H1 (cell line): ENCODE results near the gene FLNA. TPM values are rescaled to one million over a fixed set of nuclear protein-coding genes. Genes with fewer than 3 reads are reported as not detected.

Source experiments
- CTCF ChIA-PET: fragments of 300-600 bp; sonication (Branson Sonifier 250); formaldehyde crosslinking; loops from one replicate; lab custom pipeline; 2021; ENCODE audit not compliant: partially characterized antibody; lab: Charles Lee
- POLR2A ChIA-PET: fragments of 300-600 bp; sonication (Branson Sonifier 250); formaldehyde crosslinking; loops from one replicate; lab custom pipeline; 2021; ENCODE audit warnings: inconsistent platforms; ENCODE audit not compliant: partially characterized antibody; lab: Charles Lee
- DNase-seq, 2 experiments: peaks; one replicate each; pipeline versions ENCODE4 v3.0.0 to v3.0.0-alpha.2; 2010 to 2022; ENCODE audit warnings: low spot score in 2 of 2, low read depth in 1 of 2, mixed read lengths in 1 of 2
- FAIRE-seq: peaks from 2 replicates; lab custom pipeline; 2011; peaks lifted over from hg19 to GRCh38; lab: Jason Lieb, UNC
- H2AFZ ChIP-seq: 2 replicates; pipeline ENCODE4 v1.8.1; 2012; ENCODE audit warnings: low read length, inconsistent platforms
- H2AK5ac ChIP-seq: 2 replicates; pipeline ENCODE4 v1.6.1; 2013; ENCODE audit warnings: low read depth, low read length
- H2BK120ac ChIP-seq: replicated peaks from 2 replicates; pipeline ENCODE3; 2013; ENCODE audit warnings: low read depth, low read length, inconsistent platforms
- H2BK12ac ChIP-seq: 2 replicates; pipeline ENCODE4 v1.6.1; 2013; ENCODE audit warnings: low read depth, low read length
- H2BK15ac ChIP-seq: 2 replicates; pipeline ENCODE4 v1.6.1; 2013; ENCODE audit warnings: low read length
- H2BK20ac ChIP-seq: 2 replicates; pipeline ENCODE4 v1.6.1; 2013; ENCODE audit warnings: low read length
- H2BK5ac ChIP-seq: 2 replicates; pipeline ENCODE4 v1.6.1; 2013; ENCODE audit warnings: low read depth, low read length
- H3K14ac ChIP-seq: 2 replicates; pipeline ENCODE4 v1.6.1; 2013; ENCODE audit warnings: inconsistent platforms; ENCODE audit not compliant: insufficient read length
- H3K18ac ChIP-seq: 2 replicates; pipeline ENCODE4 v1.6.1; 2013; ENCODE audit warnings: low read length; ENCODE audit errors: extremely low read depth
- H3K23ac ChIP-seq: 2 replicates; pipeline ENCODE4 v1.6.1; 2013; ENCODE audit warnings: inconsistent platforms; ENCODE audit not compliant: insufficient read length
- H3K23me2 ChIP-seq: 2 replicates; pipeline ENCODE4 v1.6.1; 2013; ENCODE audit warnings: low read depth, low read length
- H3K27ac ChIP-seq: 2 replicates; pipeline ENCODE4 v1.6.1; 2011; ENCODE audit warnings: low read depth, low read length, inconsistent platforms
- H3K27me3 ChIP-seq, 4 experiments: replicated peaks in 1 of 4; 1 replicate in 1 of 4; 2 replicates in 3 of 4; pipeline versions ENCODE4 v1.6.1 to v1.8.1; 2011 to 2013; ENCODE audit warnings: low read length in 3 of 4, mild to moderate bottlenecking in 3 of 4, inconsistent platforms in 2 of 4, mixed read lengths in 2 of 4, moderate library complexity in 1 of 4; ENCODE audit not compliant: control insufficient read depth in 3 of 4, insufficient read depth in 3 of 4; ENCODE audit errors: extremely low read depth in 1 of 4
- H3K36me3 ChIP-seq, 4 experiments: 2 replicates each; pipeline versions ENCODE4 v1.6.1 to v1.8.1; 2011 to 2013; ENCODE audit warnings: mild to moderate bottlenecking in 4 of 4, low read length in 3 of 4, moderate library complexity in 2 of 4, control low read depth in 1 of 4, inconsistent platforms in 1 of 4; ENCODE audit not compliant: insufficient read depth in 4 of 4, control insufficient read depth in 2 of 4
- H3K4ac ChIP-seq: replicated peaks from 2 replicates; pipeline ENCODE3; 2013; ENCODE audit warnings: low read length, low read depth, mixed read lengths, inconsistent platforms; ENCODE audit not compliant: insufficient read length
- H3K4me1 ChIP-seq, 4 experiments: replicated peaks in 1 of 4; 1 replicate in 1 of 4; 2 replicates in 3 of 4; pipeline versions ENCODE4 v1.6.1 to v1.8.1; 2011 to 2013; ENCODE audit warnings: low read length in 3 of 4, inconsistent platforms in 2 of 4, mixed read lengths in 1 of 4; ENCODE audit not compliant: insufficient read depth in 4 of 4, control insufficient read depth in 3 of 4
- H3K4me2 ChIP-seq, 2 experiments: 2 replicates each; pipeline versions ENCODE4 v1.6.1 to v1.8.1; 2011 to 2013; ENCODE audit warnings: low read depth in 2 of 2, low read length in 2 of 2, control low read depth in 1 of 2, inconsistent platforms in 1 of 2, mild to moderate bottlenecking in 1 of 2; ENCODE audit not compliant: insufficient read depth in 1 of 2
- H3K4me3 ChIP-seq, 4 experiments: fragments of 200-600, 300-600 bp in 1 of 4; sonication (generic), shearing (Covaris generic), sonication (Bioruptor Twin) in 1 of 4; 2 replicates each; pipeline versions ENCODE4 v1.5.1 to v1.8.1; 2011 to 2016; ENCODE audit warnings: low read length in 4 of 4, low read depth in 3 of 4, control low read depth in 2 of 4, inconsistent platforms in 2 of 4, mild to moderate bottlenecking in 2 of 4, mixed read lengths in 1 of 4, moderate library complexity in 1 of 4; ENCODE audit not compliant: insufficient read depth in 2 of 4; ENCODE audit errors: extremely low read depth in 1 of 4
- H3K56ac ChIP-seq: replicated peaks from 2 replicates; pipeline ENCODE3; 2013; ENCODE audit warnings: low read depth, mild to moderate bottlenecking, mixed read lengths, low read length, inconsistent platforms; ENCODE audit not compliant: insufficient read length
- H3K79me1 ChIP-seq: 2 replicates; pipeline ENCODE4 v1.6.1; 2013; ENCODE audit warnings: low read depth, low read length, control low read depth
- H3K79me2 ChIP-seq, 2 experiments: 2 replicates each; pipeline versions ENCODE4 v1.6.1 to v1.8.1; 2012 to 2013; ENCODE audit warnings: low read length in 2 of 2, mild to moderate bottlenecking in 2 of 2, inconsistent platforms in 1 of 2; ENCODE audit not compliant: insufficient read depth in 2 of 2, control insufficient read depth in 1 of 2
- H3K9ac ChIP-seq, 4 experiments: replicated peaks in 1 of 4; 1 replicate in 1 of 4; 2 replicates in 3 of 4; pipeline versions ENCODE4 v1.6.1 to v1.8.1; 2011 to 2013; ENCODE audit warnings: low read depth in 3 of 4, low read length in 3 of 4, control low read depth in 2 of 4, mild to moderate bottlenecking in 2 of 4, moderate library complexity in 2 of 4, inconsistent platforms in 1 of 4; ENCODE audit errors: extremely low read depth in 1 of 4
- H3K9me3 ChIP-seq, 2 experiments: 2 replicates each; pipeline versions ENCODE4 v1.6.1 to v1.8.1; 2012 to 2013; ENCODE audit warnings: mild to moderate bottlenecking in 2 of 2, moderate library complexity in 2 of 2, control low read depth in 1 of 2, inconsistent platforms in 1 of 2, low read depth in 1 of 2, low read length in 1 of 2, mixed read lengths in 1 of 2; ENCODE audit not compliant: insufficient read depth in 2 of 2
- H4K20me1 ChIP-seq, 2 experiments: replicated peaks in 1 of 2; 2 replicates each; pipeline versions ENCODE3 to v1.8.1; 2011 to 2013; ENCODE audit warnings: inconsistent platforms in 2 of 2, low read length in 2 of 2, mild to moderate bottlenecking in 1 of 2; ENCODE audit not compliant: insufficient read depth in 2 of 2, control insufficient read depth in 1 of 2
- H4K5ac ChIP-seq: 2 replicates; pipeline ENCODE4 v1.6.1; 2013; ENCODE audit warnings: low read length, low read depth, mixed read lengths, inconsistent platforms; ENCODE audit not compliant: insufficient read length
- H4K8ac ChIP-seq: 2 replicates; pipeline ENCODE4 v1.8.0; 2013; ENCODE audit warnings: mild to moderate bottlenecking, moderate library complexity, low read length, inconsistent platforms; ENCODE audit not compliant: insufficient read depth; ENCODE audit errors: extremely low read depth
- H4K91ac ChIP-seq: replicated peaks from 2 replicates; pipeline ENCODE3; 2013; ENCODE audit warnings: low read length, mixed read lengths, inconsistent platforms; ENCODE audit not compliant: insufficient read length
- BCL11A ChIP-seq, 2 experiments: IDR thresholded peaks; one replicate each; pipeline ENCODE4 v1.6.1; 2011; ENCODE audit warnings: low read depth in 2 of 2, low read length in 2 of 2, mild to moderate bottlenecking in 2 of 2
- CREB1 ChIP-seq: IDR thresholded peaks from 2 replicates; pipeline ENCODE4 v1.6.1; 2012; ENCODE audit warnings: inconsistent platforms
- EGR1 ChIP-seq: IDR thresholded peaks from 2 replicates; pipeline ENCODE4 v1.6.1; 2011; ENCODE audit warnings: low read depth, low read length, borderline replicate concordance
- GABPA ChIP-seq: IDR thresholded peaks from 2 replicates; pipeline ENCODE4 v1.6.1; 2011; ENCODE audit warnings: mild to moderate bottlenecking, low read length, moderate library complexity, borderline replicate concordance; ENCODE audit not compliant: insufficient read depth
- PHF8 ChIP-seq: fragments of 200-600 bp; sonication (generic); conservative IDR thresholded peaks from 2 replicates; pipeline ENCODE4 v1.7.1; 2012; ENCODE audit warnings: low read depth, mild to moderate bottlenecking, inconsistent platforms, low read length, moderate library complexity
- POLR2A ChIP-seq, 2 experiments: IDR thresholded peaks; 1 replicate in 1 of 2; 2 replicates in 1 of 2; pipeline ENCODE4 v1.6.1; 2011; ENCODE audit warnings: low read depth in 2 of 2, low read length in 2 of 2, mild to moderate bottlenecking in 2 of 2; ENCODE audit errors: control extremely low read depth in 1 of 2
- RXRA ChIP-seq: IDR thresholded peaks from 2 replicates; pipeline ENCODE4 v1.6.1; 2011; ENCODE audit warnings: low read depth, mild to moderate bottlenecking, low read length, moderate library complexity; ENCODE audit not compliant: insufficient read depth
- SAP30 ChIP-seq: fragments of 300-600 bp; sonication (generic); IDR thresholded peaks from 2 replicates; pipeline ENCODE4 v1.7.1; 2012; ENCODE audit warnings: low read length, moderate library complexity, mild to moderate bottlenecking, inconsistent platforms; ENCODE audit not compliant: insufficient read depth, insufficient replicate concordance
- SIRT6 ChIP-seq: IDR thresholded peaks from one replicate; pipeline ENCODE4 v1.7.1; 2012; ENCODE audit warnings: low read length, inconsistent platforms
- SIX5 ChIP-seq: IDR thresholded peaks from 2 replicates; pipeline ENCODE4 v1.6.1; 2011; ENCODE audit warnings: mild to moderate bottlenecking, low read depth, low read length
- SUZ12 ChIP-seq: fragments of 200-600 bp; sonication (generic); IDR thresholded peaks from 2 replicates; pipeline ENCODE4 v1.6.1; 2012; ENCODE audit warnings: mild to moderate bottlenecking, inconsistent platforms, low read length, moderate library complexity, mixed read lengths
- TCF12 ChIP-seq: IDR thresholded peaks from 2 replicates; pipeline ENCODE4 v1.6.1; 2011; ENCODE audit warnings: low read depth, mild to moderate bottlenecking, low read length
- WGBS, 2 experiments: shearing (Covaris generic) in 1 of 2; methylation state at CpG; one replicate each; pipeline versions ENCODE4 v1.1.6 to v1.1.7; 2013 to 2015; ENCODE audit warnings: low lambda C conversion rate in 2 of 2, mixed read lengths in 2 of 2, inconsistent platforms in 1 of 2, low coverage in 1 of 2, missing lambda C conversion rate in 1 of 2; ENCODE audit not compliant: insufficient replicate concordance in 2 of 2, insufficient coverage in 1 of 2, insufficient read length in 1 of 2; ENCODE audit errors: extremely low coverage in 1 of 2, missing lambda C conversion rate in 1 of 2; 5-methylcytosine and 5-hydroxymethylcytosine counted together
- polyA plus RNA-seq, 7 experiments: library from polyadenylated mRNA; depleted of rRNA in 3 of 7; stranded (reverse) in 5 of 7; unstranded in 2 of 7; fragments of >200 nt in 5 of 7; fragments of 200-250 nt in 2 of 7; gene quantifications; 1 replicate in 5 of 7; 2 replicates in 1 of 7; 4 replicates in 1 of 7; pipeline versions ENCODE4 v1.2.1 to v1.2.3, GENCODE V29; 2011 to 2013; ENCODE audit warnings: missing spikeins in 2 of 7, mixed read lengths in 2 of 7
- total RNA-seq: library from RNA; stranded (reverse); fragmentation: NEBNext Ultra II Directional; extraction: Animal tissue kit (Norgen Biotek cat#: 25700); gene quantifications from 2 replicates; pipeline ENCODE4 v1.2.1, GENCODE V29; 2021

Gene FLNA
- total and polyA plus RNA-seq, 2 of the 8 experiments (the other 6 are each of a cell fraction or from before 2014, with no cell fraction given): 315 to 925 TPM

DNA sequence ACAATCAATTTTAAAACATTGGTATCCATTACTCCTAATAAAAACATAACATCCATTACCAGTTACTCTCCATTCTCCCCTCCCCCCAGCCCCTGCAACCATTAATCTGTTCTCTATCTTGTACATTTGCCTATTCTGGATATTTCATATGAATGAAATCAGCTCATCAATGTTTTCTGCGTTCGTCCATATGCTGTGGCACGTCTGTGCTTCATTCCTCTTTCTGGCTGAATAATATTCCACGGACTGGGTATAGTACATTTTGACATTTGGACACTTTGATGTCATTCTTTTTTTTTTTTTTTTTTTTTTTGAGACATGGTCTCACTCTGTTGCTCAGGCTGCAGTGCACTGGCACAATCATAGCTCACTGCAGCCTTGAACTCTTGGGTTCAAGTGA lies 29.4 kb upstream of the FLNA start:
- H2BK12ac ChIP-seq: no peak overlapping the region
- peaks cover 13 to 25% (median 19%) of the 10 kb centered on the region in 4 experiments for H3K36me3 ChIP-seq
- no peak overlapping the region for H3K4ac ChIP-seq
- WGBS, 2 experiments: 98% methylated on average over 4 of the region's 4 CpGs; no CpG with 5 or more reads in 1 of the 2 experiments
- no peak overlapping the region for H2AFZ ChIP-seq
- TF ChIP-seq SIRT6: no peak
- no peak for TF ChIP-seq TCF12
- TF ChIP-seq CREB1: no peak
- TF ChIP-seq EGR1: no peak
- TF ChIP-seq RXRA: no peak
- no peak for TF ChIP-seq GABPA
- TF ChIP-seq SAP30: no peak
- TF ChIP-seq POLR2A (IDR thresholded peaks at IDR 0.05; ENCODE audit: control extremely low read depth in 1 of 2, low read depth in 2 of 2, low read length in 2 of 2): no peak
- TF ChIP-seq BCL11A (IDR thresholded peaks at IDR 0.05; ENCODE audit: low read depth in 2 of 2, low read length in 2 of 2): no peak
- no peak for TF ChIP-seq SIX5
- TF ChIP-seq PHF8: no peak
- no peak for TF ChIP-seq SUZ12
- no peak overlapping the region for H3K14ac ChIP-seq
- no peak overlapping the region for H2BK20ac ChIP-seq
- FAIRE-seq: no peak
- H3K4me2 ChIP-seq: no peak overlapping the region
- H4K8ac ChIP-seq: no peak overlapping the region
- H3K79me2 ChIP-seq: peaks cover 0 to 8% of the 10 kb centered on the region in 2 experiments; a peak in 2 of 4 replicates
- no peak overlapping the region for H3K56ac ChIP-seq
- no peak overlapping the region for H3K18ac ChIP-seq
- ChIA-PET CTCF (no interaction called here), POLR2A (interaction anchor here (7.9 kb wide), 1 partner anchor 15 kb away, joined by 76 read pairs; no protein-coding TSS in a partner anchor)
- no peak overlapping the region for H3K4me3 ChIP-seq
- H3K23ac ChIP-seq: no peak overlapping the region
- peaks cover 6% of the 10 kb centered on the region; the same call in 1 of the 2 replicates for H3K23me2 ChIP-seq
- H2AK5ac ChIP-seq: no peak overlapping the region
- H3K79me1 ChIP-seq: no peaks in the 10 kb centered on the region
- no peak overlapping the region for H4K91ac ChIP-seq
- H3K27me3 ChIP-seq: no peaks in the 10 kb centered on the region
- H3K9me3 ChIP-seq: no peaks in the 10 kb centered on the region
- no peak for DNase-seq
- H2BK15ac ChIP-seq: no peak overlapping the region
- no peak overlapping the region for H4K5ac ChIP-seq
- H4K20me1 ChIP-seq: peaks cover 3 to 4% of the 10 kb centered on the region in 2 experiments
- peaks cover 0 to 9% (median 1%) of the 10 kb centered on the region in 4 experiments; a peak in 3 of 7 replicates for H3K4me1 ChIP-seq
- H2BK5ac ChIP-seq: no peak overlapping the region
- no peak overlapping the region for H3K9ac ChIP-seq
- no peak overlapping the region for H3K27ac ChIP-seq
- H2BK120ac ChIP-seq: no peak overlapping the region
